Activated CD8-positive, alpha-beta memory T cell treated with anti-CD3 and anti-CD28 coated beads for 1 hour (primary cell): ENCODE results near the gene MC1R.
"Not testable (repeated sequence)": the region's sequence is repeated elsewhere in the genome, so short reads cannot be mapped to it uniquely, and the experiment has no call there.

ENCODE experiments used
- DNase-seq, 2 donors: peaks; one replicate each; pipeline ENCODE4 v3.0.0-alpha.2; 2020; ENCODE audit warnings: low read depth in 1 of 2; ENCODE audit errors: extremely low read depth in 1 of 2

MC1R gene

GRCh38 chr16:89957216-89957785, 38.6 kb downstream of the MC1R start:
- DNase-seq: no peak

- DNase-seq: no peak
Observed at GRCh38 chr16:89958068-89958467, 39.4 kb downstream of the MC1R start.

DNA sequence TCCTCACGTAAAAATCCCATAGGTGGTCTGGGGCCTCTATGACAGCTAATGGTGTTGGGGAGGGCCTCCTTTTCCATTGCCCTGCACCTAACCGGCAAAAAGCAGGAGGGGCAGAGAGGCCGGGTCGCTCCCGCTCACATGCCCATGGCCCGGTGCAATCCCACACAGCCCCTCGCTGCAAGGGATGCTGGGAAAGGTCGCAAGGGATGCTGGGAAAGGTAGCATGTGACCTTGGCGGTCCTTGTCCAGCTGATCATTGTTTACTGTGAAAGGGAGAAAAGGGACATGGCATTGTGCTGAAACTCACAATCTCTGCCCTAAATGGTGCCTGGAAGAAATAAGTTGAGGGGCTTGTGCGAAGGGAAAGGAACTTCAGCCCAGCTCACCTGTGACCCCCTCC, 39.9 kb downstream of the MC1R start:
- no peak for DNase-seq

GRCh38 chr16:89960966-89961365, 42.3 kb downstream of the MC1R start:
- no peak for DNase-seq

DNA sequence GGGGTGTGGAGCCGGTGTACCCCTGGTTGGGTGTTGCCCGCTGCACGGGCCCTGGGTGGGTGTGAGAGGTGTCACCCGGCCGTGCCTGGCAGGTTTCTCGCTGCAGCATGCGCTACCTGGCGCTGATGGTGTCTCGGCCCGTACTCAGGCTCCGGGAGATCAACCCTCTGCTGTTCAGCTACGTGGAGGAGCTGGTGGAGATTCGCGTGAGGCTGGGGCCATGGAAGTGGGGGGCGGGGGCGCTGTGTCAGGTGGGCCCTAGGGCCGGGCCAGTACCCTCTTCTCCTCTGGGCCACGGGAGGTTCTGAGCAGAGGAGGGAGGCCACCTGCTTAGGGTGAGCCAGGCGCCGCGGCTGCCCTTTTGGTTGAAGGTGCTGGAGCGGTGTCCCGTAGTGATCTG, 43.3 kb downstream of the MC1R start:
- no peak for DNase-seq

GRCh38 chr16:89962754-89963498, 44.3 kb downstream of the MC1R start:
- DNase-seq: no peak

DNA sequence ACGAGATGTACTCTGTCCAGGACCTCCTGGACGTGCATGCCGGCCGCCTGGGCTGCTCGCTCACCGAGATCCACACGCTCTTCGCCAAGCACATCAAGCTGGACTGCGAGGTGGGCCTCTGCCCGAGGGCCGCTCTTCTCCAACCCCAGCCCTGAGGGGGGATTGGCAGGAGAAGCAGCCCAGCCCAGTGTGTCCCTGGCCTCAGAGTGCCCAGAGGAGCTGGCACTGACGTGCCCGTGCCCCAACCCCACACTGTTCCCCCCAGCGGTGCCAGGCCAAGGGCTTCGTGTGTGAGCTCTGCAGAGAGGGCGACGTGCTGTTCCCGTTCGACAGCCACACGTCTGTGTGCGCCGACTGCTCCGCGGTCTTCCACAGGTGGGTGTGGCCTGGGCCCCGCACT, 45.5 kb downstream of the MC1R start:
- no peak for DNase-seq

- no peak for DNase-seq
Observed at GRCh38 chr16:89965447-89966225, 47.0 kb downstream of the MC1R start.

- no peak for DNase-seq
Observed at GRCh38 chr16:89966756-89967155, 48.1 kb downstream of the MC1R start.

DNA sequence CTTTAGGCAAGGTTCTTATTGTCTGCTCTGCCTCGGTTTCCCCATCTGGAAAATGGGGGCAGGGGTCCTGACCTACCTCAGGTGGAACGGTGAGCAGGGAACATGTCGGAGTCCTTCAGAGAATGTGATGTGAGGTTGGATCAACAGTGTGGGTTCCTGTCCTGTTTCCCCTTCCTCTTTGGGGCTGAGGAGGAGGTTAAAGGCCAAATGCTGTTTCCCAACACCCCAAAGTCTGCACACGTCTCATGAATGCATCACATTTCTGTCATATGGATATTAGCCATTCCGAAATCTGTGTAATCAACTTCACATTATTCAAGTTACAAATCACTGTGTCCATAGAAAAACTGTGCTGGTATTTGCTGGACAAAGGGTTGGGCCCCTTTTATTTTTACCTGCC, 48.8 kb downstream of the MC1R start:
- DNase-seq: not testable (repeated sequence)

DNA sequence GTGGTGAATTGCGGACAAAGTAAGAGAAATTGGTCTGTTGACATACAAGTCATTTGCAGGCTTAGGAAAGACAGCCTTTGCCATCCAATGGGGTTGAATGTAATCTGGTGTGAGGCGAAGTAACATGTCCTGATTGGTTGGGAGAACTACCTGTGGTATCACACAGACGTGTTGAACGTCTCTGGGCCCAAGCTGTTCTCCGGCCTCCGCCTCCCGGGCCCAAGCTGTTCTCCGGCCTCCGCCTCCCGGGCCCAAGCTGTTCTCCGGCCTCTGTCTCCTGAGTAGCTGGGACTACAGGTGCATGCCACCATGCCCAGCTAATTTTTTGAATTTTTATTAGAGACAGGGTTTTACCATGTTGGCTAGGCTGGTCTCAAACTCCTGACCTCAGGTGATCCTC, 49.4 kb downstream of the MC1R start:
- not testable (repeated sequence) for DNase-seq

- DNase-seq: no peak
Observed at GRCh38 chr16:89969741-89970410, 51.2 kb downstream of the MC1R start.
